ENCODE results near the gene FLNB. TPM values are rescaled to one million over a fixed set of nuclear protein-coding genes. Genes with fewer than 3 reads are reported as not detected.

Gene FLNB
- total RNA-seq, 1 experiment from 2014 or later = 580 TPM

DNA sequence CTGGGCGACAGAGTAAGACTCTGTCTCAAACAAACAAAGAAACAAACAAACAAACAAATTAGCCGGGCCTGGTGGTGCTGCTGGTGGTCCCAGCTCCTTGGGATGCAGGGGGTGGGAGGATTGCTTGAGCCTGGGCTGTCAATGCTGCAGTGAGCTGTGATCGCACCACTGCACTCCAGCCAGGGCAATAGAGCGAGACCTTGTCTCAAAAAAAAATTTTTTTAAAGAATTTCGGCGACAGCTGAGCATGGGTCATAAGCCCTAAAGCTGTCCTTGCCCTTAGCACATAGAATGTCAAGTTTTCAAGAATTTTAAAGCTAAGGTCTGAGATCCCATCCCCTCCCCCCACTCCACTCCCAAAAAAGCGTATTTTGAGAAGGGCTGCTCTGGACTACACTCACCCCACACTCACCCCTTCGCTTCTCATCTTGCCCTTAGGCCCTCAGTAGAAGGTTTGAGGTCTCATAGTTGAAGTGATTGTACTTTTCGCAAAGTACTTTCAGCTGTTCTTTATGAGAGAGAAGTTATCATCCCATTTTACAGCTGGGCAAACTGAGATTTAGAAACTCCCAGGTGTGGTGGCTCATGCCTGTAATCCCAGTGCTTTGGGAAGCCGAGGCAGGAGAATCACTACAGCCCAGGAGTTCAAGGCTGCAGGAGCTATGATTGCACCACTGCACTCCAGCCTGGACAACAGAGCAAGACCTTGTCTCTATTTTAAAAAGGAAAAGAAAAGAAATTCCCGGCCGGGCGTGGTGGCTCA, 34.3 kb upstream of the FLNB start:
- no TSS peak for BruUV-seq (replicated peaks)
- H3K9me3 Mint-ChIP-seq (ENCODE audit: unreplicated experiment) = no peaks in the 10 kb centered on the region
- no peaks in the 10 kb centered on the region for H3K27me3 Mint-ChIP-seq (ENCODE audit: insufficient read depth, unreplicated experiment)
- peaks cover 50% of the 10 kb centered on the region for H3K4me1 Mint-ChIP-seq (ENCODE audit: insufficient read depth, unreplicated experiment)
- TF ChIP-seq, protein P1, sequence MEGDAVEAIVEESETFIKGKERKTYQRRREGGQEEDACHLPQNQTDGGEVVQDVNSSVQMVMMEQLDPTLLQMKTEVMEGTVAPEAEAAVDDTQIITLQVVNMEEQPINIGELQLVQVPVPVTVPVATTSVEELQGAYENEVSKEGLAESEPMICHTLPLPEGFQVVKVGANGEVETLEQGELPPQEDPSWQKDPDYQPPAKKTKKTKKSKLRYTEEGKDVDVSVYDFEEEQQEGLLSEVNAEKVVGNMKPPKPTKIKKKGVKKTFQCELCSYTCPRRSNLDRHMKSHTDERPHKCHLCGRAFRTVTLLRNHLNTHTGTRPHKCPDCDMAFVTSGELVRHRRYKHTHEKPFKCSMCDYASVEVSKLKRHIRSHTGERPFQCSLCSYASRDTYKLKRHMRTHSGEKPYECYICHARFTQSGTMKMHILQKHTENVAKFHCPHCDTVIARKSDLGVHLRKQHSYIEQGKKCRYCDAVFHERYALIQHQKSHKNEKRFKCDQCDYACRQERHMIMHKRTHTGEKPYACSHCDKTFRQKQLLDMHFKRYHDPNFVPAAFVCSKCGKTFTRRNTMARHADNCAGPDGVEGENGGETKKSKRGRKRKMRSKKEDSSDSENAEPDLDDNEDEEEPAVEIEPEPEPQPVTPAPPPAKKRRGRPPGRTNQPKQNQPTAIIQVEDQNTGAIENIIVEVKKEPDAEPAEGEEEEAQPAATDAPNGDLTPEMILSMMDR (IDR thresholded peaks at IDR 0.05; ENCODE audit: unreplicated experiment) = no peak
- no peak overlapping the region for H3K4me3 Mint-ChIP-seq (ENCODE audit: unreplicated experiment)
- no peak for DNase-seq (ENCODE audit: unreplicated experiment)
- intact Hi-C loops (cut with micrococcal nuclease) = no loop called here
- peak overlapping the region; percentile 95 for H3K27ac Mint-ChIP-seq (ENCODE audit: low read depth, unreplicated experiment)
- CTCF ChIA-PET = interaction anchor here (0.5 to 1.6 kb wide), 8 partner anchors 17 to 1025 kb away, joined by 3 to 6 read pairs (median 4); partner anchors contain the start of gene FLNB
- H3K36me3 Mint-ChIP-seq (ENCODE audit: insufficient read depth, unreplicated experiment) = peaks cover 6% of the 10 kb centered on the region
- POLR2A ChIA-PET = interaction anchor here (0.6 to 3.9 kb wide), 13 partner anchors 9 to 76 kb away, joined by 3 to 38 read pairs (median 5); partner anchors contain the start of gene FLNB

DNA sequence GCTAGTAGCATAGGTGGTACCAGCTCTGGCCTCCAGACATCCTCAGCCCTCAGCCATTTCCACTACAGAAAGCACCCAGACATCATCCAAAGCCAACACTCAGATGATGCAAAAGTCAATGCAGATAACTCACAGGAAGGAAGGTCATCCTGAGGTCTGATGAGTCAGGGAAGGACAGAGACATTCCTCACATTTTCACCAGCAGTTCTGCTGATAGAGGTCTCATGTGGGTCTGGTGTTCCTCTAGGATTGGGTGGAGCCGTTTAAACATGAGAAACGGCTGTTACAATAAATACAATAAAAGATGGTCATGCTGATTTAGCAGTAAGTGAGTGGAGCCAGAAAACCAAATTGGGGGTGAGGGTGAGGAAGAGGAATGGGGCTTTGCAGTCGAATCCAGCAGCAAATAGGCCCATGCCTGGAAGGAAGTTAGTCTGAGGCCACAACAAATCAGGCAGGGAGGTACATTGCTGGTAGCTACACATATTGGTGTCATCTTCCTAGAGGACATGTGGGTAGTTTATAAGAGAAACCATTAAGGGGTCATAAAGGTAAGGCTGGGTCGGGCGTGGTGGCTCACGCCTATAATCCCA, 33.3 kb upstream of the FLNB start:
- H3K4me1 Mint-ChIP-seq (ENCODE audit: insufficient read depth, unreplicated experiment) = peaks cover 49% of the 10 kb centered on the region
- TF ChIP-seq, protein P1 (IDR thresholded peaks at IDR 0.05; ENCODE audit: unreplicated experiment) = no peak
- CTCF ChIA-PET = interaction anchor here (0.6 to 1.5 kb wide), 5 partner anchors 8 to 192 kb away, joined by 3 to 4 read pairs (median 3); no protein-coding TSS in a partner anchor
- no TSS peak for BruUV-seq (replicated peaks)
- no peaks in the 10 kb centered on the region for H3K27me3 Mint-ChIP-seq (ENCODE audit: insufficient read depth, unreplicated experiment)
- no peaks in the 10 kb centered on the region for H3K9me3 Mint-ChIP-seq (ENCODE audit: unreplicated experiment)
- POLR2A ChIA-PET = interaction anchor here (0.6 to 3.9 kb wide), 10 partner anchors 8 to 157 kb away, joined by 3 to 38 read pairs (median 4); partner anchors contain the start of gene FLNB
- intact Hi-C loops (cut with micrococcal nuclease) = loop anchor here (1.0 kb wide), 1 partner anchor 8 kb away; no protein-coding TSS in a partner anchor
- H3K36me3 Mint-ChIP-seq (ENCODE audit: insufficient read depth, unreplicated experiment) = peaks cover 6% of the 10 kb centered on the region
- peak; percentile 93 for DNase-seq (ENCODE audit: unreplicated experiment)
- H3K4me3 Mint-ChIP-seq (ENCODE audit: unreplicated experiment) = peak overlapping the region; percentile 31
- H3K27ac Mint-ChIP-seq (ENCODE audit: low read depth, unreplicated experiment) = peak overlapping the region; percentile 95

DNA sequence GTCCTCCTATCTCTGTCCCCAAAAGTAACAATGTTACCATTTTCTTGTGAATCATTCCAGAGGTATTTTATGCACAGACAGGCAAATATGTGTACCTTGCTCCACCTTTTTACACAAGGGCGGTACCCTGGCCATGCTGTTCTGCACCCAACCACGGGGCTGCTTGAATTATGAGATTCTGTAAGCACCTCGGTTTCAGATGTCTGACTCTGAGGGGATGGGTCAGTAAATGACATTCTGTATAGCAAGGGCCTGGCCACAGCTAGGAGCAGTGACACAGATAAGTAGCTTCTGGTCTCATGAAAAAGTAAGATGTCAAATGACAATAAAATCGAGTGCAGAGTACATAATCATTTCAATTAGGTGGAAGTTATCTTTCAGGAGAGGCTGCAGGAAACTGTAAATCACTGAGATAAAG, 30.4 kb upstream of the FLNB start:
- H3K27me3 Mint-ChIP-seq (ENCODE audit: insufficient read depth, unreplicated experiment) = no peaks in the 10 kb centered on the region
- ChIA-PET CTCF (interaction anchor here (1.1 kb wide), 2 partner anchors 8 to 200 kb away, joined by 4 to 7 read pairs; no protein-coding TSS in a partner anchor), POLR2A (interaction anchor here (1.2 to 2.1 kb wide), 4 partner anchors 10 to 71 kb away, joined by 3 to 11 read pairs (median 6); no protein-coding TSS in a partner anchor)
- intact Hi-C loops (cut with micrococcal nuclease) = no loop called here
- peaks cover 6% of the 10 kb centered on the region for H3K36me3 Mint-ChIP-seq (ENCODE audit: insufficient read depth, unreplicated experiment)
- H3K4me1 Mint-ChIP-seq (ENCODE audit: insufficient read depth, unreplicated experiment) = peaks cover 33% of the 10 kb centered on the region
- no peak overlapping the region for H3K4me3 Mint-ChIP-seq (ENCODE audit: unreplicated experiment)
- BruUV-seq (replicated peaks) = no TSS peak
- TF ChIP-seq, protein P1 (IDR thresholded peaks at IDR 0.05; ENCODE audit: unreplicated experiment) = no peak
- H3K9me3 Mint-ChIP-seq (ENCODE audit: unreplicated experiment) = no peaks in the 10 kb centered on the region
- DNase-seq (ENCODE audit: unreplicated experiment) = peak; percentile 43
- H3K27ac Mint-ChIP-seq (ENCODE audit: low read depth, unreplicated experiment) = no peak overlapping the region

DNA sequence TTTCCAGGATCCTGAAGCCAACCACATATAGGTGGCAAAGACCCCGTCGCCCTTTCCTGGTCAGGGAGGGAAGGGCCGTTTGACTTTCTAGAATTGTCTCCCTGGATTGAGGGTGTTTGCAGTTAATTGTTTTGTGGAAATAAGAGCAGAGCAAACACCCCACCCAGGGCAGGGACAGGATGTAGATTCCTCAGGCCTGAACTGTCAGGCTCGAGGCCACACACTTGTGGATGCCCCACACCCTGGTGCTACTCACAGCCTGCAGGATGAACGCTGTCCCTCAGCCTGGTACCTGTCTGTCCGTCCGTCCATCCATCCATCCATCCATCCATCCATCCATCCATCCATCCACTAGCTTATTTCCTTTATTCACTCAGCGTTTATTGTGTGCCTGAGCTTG, 29.9 kb upstream of the FLNB start:
- Mint-ChIP-seq H3K4me3 (ENCODE audit: unreplicated experiment) (no peak overlapping the region), H3K27me3 (ENCODE audit: insufficient read depth, unreplicated experiment) (no peaks in the 10 kb centered on the region), H3K9me3 (ENCODE audit: unreplicated experiment) (no peaks in the 10 kb centered on the region), H3K4me1 (ENCODE audit: insufficient read depth, unreplicated experiment) (peaks cover 33% of the 10 kb centered on the region), H3K36me3 (ENCODE audit: insufficient read depth, unreplicated experiment) (peaks cover 6% of the 10 kb centered on the region), H3K27ac (ENCODE audit: low read depth, unreplicated experiment) (no peak overlapping the region)
- ChIA-PET POLR2A (interaction anchor here (0.6 to 2.1 kb wide), 5 partner anchors 9 to 70 kb away, joined by 3 to 11 read pairs (median 5); no protein-coding TSS in a partner anchor), CTCF (interaction anchor here (0.6 to 1.1 kb wide), 4 partner anchors 8 to 199 kb away, joined by 3 to 7 read pairs (median 4); no protein-coding TSS in a partner anchor)
- TF ChIP-seq, protein P1 (IDR thresholded peaks at IDR 0.05; ENCODE audit: unreplicated experiment) = no peak
- no peak for DNase-seq (ENCODE audit: unreplicated experiment)
- intact Hi-C loops (cut with micrococcal nuclease) = no loop called here
- BruUV-seq (replicated peaks) = TSS peak; percentile 33
